Endothelial cell of umbilical vein (primary cell): ENCODE results near the gene KSR1.

Experiments
- CTCF ChIP-seq, 2 donors: IDR thresholded peaks; 1 replicate in 1 of 2; 2 replicates in 1 of 2; pipeline ENCODE4 v1.5.1; 2011; ENCODE audit warnings: low read length in 2 of 2, mild to moderate bottlenecking in 2 of 2, moderate library complexity in 2 of 2, control low read depth in 1 of 2, inconsistent platforms in 1 of 2, low read depth in 1 of 2; ENCODE audit not compliant: insufficient read depth in 1 of 2; ENCODE audit errors: extremely low read depth in 1 of 2
- EZH2 ChIP-seq: IDR thresholded peaks from 2 replicates; pipeline ENCODE4 v1.6.1; 2012; ENCODE audit warnings: borderline replicate concordance, low read depth, mild to moderate bottlenecking, moderate library complexity, low read length, inconsistent platforms; ENCODE audit not compliant: severe bottlenecking
- FOS ChIP-seq: IDR thresholded peaks from 2 replicates; pipeline ENCODE4 v1.6.1; 2011; ENCODE audit warnings: mild to moderate bottlenecking, low read length, moderate library complexity, borderline replicate concordance; ENCODE audit not compliant: insufficient read depth
- GATA2 ChIP-seq: IDR thresholded peaks from 2 replicates; pipeline ENCODE4 v1.7.0; 2011; ENCODE audit warnings: low read depth, mild to moderate bottlenecking, moderate library complexity, mixed read lengths, low read length; ENCODE audit not compliant: insufficient read length, insufficient read depth
- JUN ChIP-seq: IDR thresholded peaks from 2 replicates; pipeline ENCODE4 v1.6.1; 2011; ENCODE audit warnings: borderline replicate concordance, low read depth; ENCODE audit not compliant: insufficient read length, insufficient read depth
- MAX ChIP-seq: IDR thresholded peaks from 2 replicates; pipeline ENCODE4 v1.6.1; 2011; ENCODE audit not compliant: insufficient read depth, insufficient read length
- MYC ChIP-seq: IDR thresholded peaks from one replicate; pipeline ENCODE4 v1.6.1; 2011; ENCODE audit warnings: mild to moderate bottlenecking, low read depth, low read length
- POLR2A ChIP-seq: IDR thresholded peaks from 2 replicates; pipeline ENCODE4 v1.6.1; 2012; ENCODE audit warnings: low read depth, mild to moderate bottlenecking, control low read depth, low read length
- POLR2AphosphoS5 ChIP-seq: IDR thresholded peaks from 2 replicates; pipeline ENCODE4 v1.6.1; 2012; ENCODE audit warnings: low read depth, mild to moderate bottlenecking, control low read depth, low read length, moderate library complexity; ENCODE audit not compliant: insufficient read depth

- TF ChIP-seq CTCF (IDR thresholded peaks at IDR 0.05; ENCODE audit: extremely low read depth in 1 of 2, insufficient read depth in 1 of 2, low read depth in 1 of 2, low read length in 2 of 2) = no peak
- TF ChIP-seq EZH2 = no peak
- TF ChIP-seq MYC = no peak
- no peak for TF ChIP-seq MAX
- no peak for TF ChIP-seq POLR2AphosphoS5
- no peak for TF ChIP-seq POLR2A
- no peak for TF ChIP-seq JUN
- no peak for TF ChIP-seq FOS
- no peak for TF ChIP-seq GATA2
Observed at GRCh38 chr17:27533874-27534815, 77.9 kb downstream of the KSR1 start.
